Smooth muscle cell (in vitro differentiated cells): Measurements from ENCODE around the gene LUZP2. TPM values are rescaled to one million over a fixed set of nuclear protein-coding genes. Genes with fewer than 3 reads are reported as not detected.

Source experiments
- DNase-seq: peaks from one replicate; lab custom pipeline; 2025; ENCODE audit not compliant: unreplicated experiment; lab: John Stamatoyannopoulos, UW
- H2AFZ ChIP-seq: fragments of 200-600 bp; sonication (generic); 2 replicates; pipeline ENCODE4 v1.6.0; 2016; ENCODE audit warnings: antibody characterized with exemption, low read depth, mild to moderate bottlenecking
- H3F3A ChIP-seq: fragments of 200-600 bp; sonication (generic); 2 replicates; pipeline ENCODE4 v1.6.0; 2017; ENCODE audit warnings: antibody characterized with exemption, low read depth
- H3K27ac ChIP-seq: fragments of 200-600 bp; sonication (generic); 2 replicates; pipeline ENCODE4 v1.5.1; 2016; ENCODE audit warnings: low read depth, mild to moderate bottlenecking
- H3K27me3 ChIP-seq: fragments of 200-600 bp; sonication (generic); 2 replicates; pipeline ENCODE4 v1.6.1; 2016; ENCODE audit warnings: low read depth, mild to moderate bottlenecking
- H3K36me3 ChIP-seq: fragments of 200-600 bp; sonication (generic); 2 replicates; pipeline ENCODE4 v1.5.1; 2016; ENCODE audit warnings: low read depth
- H3K4me1 ChIP-seq: fragments of 200-600 bp; sonication (generic); 2 replicates; pipeline ENCODE4 v1.5.1; 2016; ENCODE audit warnings: low read depth
- H3K4me2 ChIP-seq: fragments of 200-600 bp; sonication (generic); 2 replicates; pipeline ENCODE4 v1.6.0; 2016; ENCODE audit warnings: mild to moderate bottlenecking
- H3K4me3 ChIP-seq: fragments of 200-600 bp; sonication (generic); 2 replicates; pipeline ENCODE4 v1.5.1; 2016; ENCODE audit warnings: mild to moderate bottlenecking
- H3K79me2 ChIP-seq: fragments of 200-600 bp; sonication (generic); 2 replicates; pipeline ENCODE4 v1.6.0; 2016; ENCODE audit warnings: low read depth, mild to moderate bottlenecking
- H3K9ac ChIP-seq: fragments of 200-600 bp; sonication (generic); 2 replicates; pipeline ENCODE4 v1.6.0; 2016; ENCODE audit warnings: low read depth
- H3K9me3 ChIP-seq: fragments of 200-600 bp; sonication (generic); replicated peaks from 2 replicates; pipeline ENCODE4 v1.5.1; 2016; ENCODE audit warnings: low read depth
- H4K20me1 ChIP-seq: fragments of 200-600 bp; sonication (generic); 2 replicates; pipeline ENCODE4 v1.6.0; 2016; ENCODE audit warnings: low read depth
- CTCF ChIP-seq: fragments of 200-600 bp; sonication (generic); IDR thresholded peaks from 2 replicates; pipeline ENCODE4 v1.5.1; 2017; ENCODE audit warnings: borderline replicate concordance, mild to moderate bottlenecking, antibody characterized with exemption; ENCODE audit not compliant: insufficient read depth, poor library complexity, severe bottlenecking
- WGBS: methylation state at CpG from one replicate; pipeline ENCODE4 v1.1.7; 2016; ENCODE audit warnings: low lambda C conversion rate; 5-methylcytosine and 5-hydroxymethylcytosine counted together
- polyA plus RNA-seq: library from polyadenylated mRNA; unstranded; fragments of >200 nt; fragmentation: Nextera tagmentation; extraction: Ambion mirVana; gene quantifications from 2 replicates; pipeline ENCODE4 v1.2.1, GENCODE V29; 2016
- total RNA-seq: library from RNA; depleted of rRNA; stranded (reverse); fragments of >200 nt; gene quantifications from 2 replicates; pipeline ENCODE4 v1.2.3, GENCODE V29; 2014

The LUZP2 gene
- total and polyA plus RNA-seq, 2 experiments from 2014 or later: 1.1 to 1.3 TPM

DNA sequence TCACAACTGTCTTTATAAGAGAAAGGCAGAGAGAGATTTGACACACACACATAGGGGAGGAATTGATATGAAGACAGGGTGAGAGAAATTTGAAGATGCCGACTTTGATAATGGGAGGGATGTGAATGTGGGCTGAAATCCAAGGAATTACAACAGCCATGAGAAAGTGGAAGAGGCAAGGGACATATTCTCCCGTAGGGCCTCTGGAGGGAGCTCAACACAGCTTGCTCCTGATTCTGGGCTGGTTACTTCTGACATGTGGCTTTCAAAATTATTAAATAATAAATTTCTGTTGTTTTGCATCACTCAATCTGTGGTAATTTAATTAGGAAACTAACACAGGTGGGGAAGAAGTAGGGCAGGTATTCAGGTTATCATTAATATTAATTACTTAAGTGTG lies 282.9 kb downstream of the LUZP2 start:
- no peaks in the 10 kb centered on the region for H3K9me3 ChIP-seq
- H3K4me1 ChIP-seq: no peaks in the 10 kb centered on the region
- no peak overlapping the region for H3K4me3 ChIP-seq
- no peaks in the 10 kb centered on the region for H3K36me3 ChIP-seq
- no peak for DNase-seq
- TF ChIP-seq CTCF: no peak
- no peaks in the 10 kb centered on the region for H3K79me2 ChIP-seq
- H3K27me3 ChIP-seq: no peaks in the 10 kb centered on the region
- 55% methylated on average over 2 of the region's 2 CpGs for WGBS
- no peak overlapping the region for H2AFZ ChIP-seq
- H3F3A ChIP-seq: no peaks in the 10 kb centered on the region
- no peak overlapping the region for H3K27ac ChIP-seq
- no peak overlapping the region for H3K4me2 ChIP-seq
- no peaks in the 10 kb centered on the region for H4K20me1 ChIP-seq
- H3K9ac ChIP-seq: no peak overlapping the region

GRCh38 chr11:24781288-24781687 lies 284.4 kb downstream of the LUZP2 start:
- no peak overlapping the region for H3K27ac ChIP-seq

GRCh38 chr11:24793479-24793878 lies 296.6 kb downstream of the LUZP2 start:
- H3K9me3 ChIP-seq: no peaks in the 10 kb centered on the region
- H3K79me2 ChIP-seq: no peaks in the 10 kb centered on the region
- H3K9ac ChIP-seq: no peak overlapping the region
- WGBS: 75% methylated on average over 2 of the region's 2 CpGs
- H3K4me1 ChIP-seq: no peaks in the 10 kb centered on the region
- H3K4me3 ChIP-seq: no peak overlapping the region
- H3K4me2 ChIP-seq: no peak overlapping the region
- no peak for TF ChIP-seq CTCF
- H3K36me3 ChIP-seq: no peaks in the 10 kb centered on the region
- H3K27me3 ChIP-seq: no peaks in the 10 kb centered on the region
- H4K20me1 ChIP-seq: no peaks in the 10 kb centered on the region
- no peak overlapping the region for H2AFZ ChIP-seq
- no peak for DNase-seq
- no peaks in the 10 kb centered on the region for H3F3A ChIP-seq
- H3K27ac ChIP-seq: no peak overlapping the region

More at GRCh38 chr11:24781288-24781687, 284.4 kb downstream of the LUZP2 start:
- H3K9me3 ChIP-seq: no peaks in the 10 kb centered on the region
- no peaks in the 10 kb centered on the region for H3K36me3 ChIP-seq
- DNase-seq: no peak
- H4K20me1 ChIP-seq: no peaks in the 10 kb centered on the region
- H3K4me2 ChIP-seq: no peak overlapping the region
- TF ChIP-seq CTCF: no peak
- no peak overlapping the region for H2AFZ ChIP-seq
- H3K9ac ChIP-seq: no peak overlapping the region
- no peaks in the 10 kb centered on the region for H3F3A ChIP-seq
- H3K79me2 ChIP-seq: no peaks in the 10 kb centered on the region
- no peak overlapping the region for H3K4me3 ChIP-seq
- no peaks in the 10 kb centered on the region for H3K27me3 ChIP-seq
- H3K4me1 ChIP-seq: no peaks in the 10 kb centered on the region

GRCh38 chr11:24794064-24794463 lies 297.2 kb downstream of the LUZP2 start:
- H3K27me3 ChIP-seq: no peaks in the 10 kb centered on the region
- H3K4me1 ChIP-seq: no peaks in the 10 kb centered on the region
- DNase-seq: no peak
- H3K9me3 ChIP-seq: no peaks in the 10 kb centered on the region
- H2AFZ ChIP-seq: peak overlapping the region; percentile 2
- no peak overlapping the region for H3K4me3 ChIP-seq
- WGBS: 92% methylated on average over 1 of the region's 1 CpG
- no peak overlapping the region for H3K27ac ChIP-seq
- H3F3A ChIP-seq: no peaks in the 10 kb centered on the region
- H3K79me2 ChIP-seq: no peaks in the 10 kb centered on the region
- no peak overlapping the region for H3K4me2 ChIP-seq
- no peaks in the 10 kb centered on the region for H4K20me1 ChIP-seq
- TF ChIP-seq CTCF: no peak
- H3K36me3 ChIP-seq: no peaks in the 10 kb centered on the region
- no peak overlapping the region for H3K9ac ChIP-seq
